Measurements from ENCODE around the gene SCNN1G.
"Not testable (repeated sequence)": the region's sequence is repeated elsewhere in the genome, so short reads cannot be mapped to it uniquely, and the experiment has no call there.

Gene SCNN1G

DNA sequence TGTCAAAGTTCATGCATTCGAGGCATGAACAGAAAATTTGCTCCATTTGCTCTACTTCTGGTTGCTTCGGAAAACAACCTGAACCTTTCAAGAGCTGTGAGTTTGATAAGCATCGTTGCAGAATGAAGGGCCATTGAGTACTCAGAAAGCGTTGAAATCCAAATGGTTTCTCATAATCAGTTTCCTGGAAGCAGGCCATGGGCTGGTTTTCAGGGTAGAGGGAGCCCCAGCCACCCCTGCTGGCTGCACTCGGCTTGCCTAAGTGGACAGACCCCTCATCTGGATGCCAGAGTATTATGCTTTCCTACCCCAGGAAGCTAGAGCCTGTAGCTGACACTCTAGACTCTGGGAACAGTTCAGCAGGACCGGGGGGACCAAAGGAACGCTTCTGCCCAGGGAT lies 24.4 kb downstream of the SCNN1G start:
- DNase-seq = no peak

- DNase-seq = peak; percentile 35 to 60
Observed at GRCh38 chr16:23207485-23207884, 24.9 kb downstream of the SCNN1G start.

DNA sequence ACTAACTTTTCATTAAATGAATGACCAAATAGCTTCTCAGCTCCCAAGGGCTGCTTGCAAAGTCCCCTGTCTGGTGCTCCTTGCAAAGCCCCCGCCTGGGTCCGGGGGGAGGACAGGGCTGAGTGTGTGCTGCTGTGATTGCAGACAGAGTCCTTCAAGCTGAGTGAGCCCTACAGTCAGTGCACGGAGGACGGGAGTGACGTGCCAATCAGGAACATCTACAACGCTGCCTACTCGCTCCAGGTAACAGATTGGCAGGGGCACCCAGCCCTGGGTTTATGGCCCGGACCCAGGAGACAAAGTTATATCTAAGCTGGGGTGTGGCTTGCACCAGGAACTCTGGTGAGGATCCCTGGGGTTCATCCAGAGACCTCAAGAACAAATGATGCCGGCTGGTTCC lies 27.1 kb downstream of the SCNN1G start:
- DNase-seq = no peak

DNA sequence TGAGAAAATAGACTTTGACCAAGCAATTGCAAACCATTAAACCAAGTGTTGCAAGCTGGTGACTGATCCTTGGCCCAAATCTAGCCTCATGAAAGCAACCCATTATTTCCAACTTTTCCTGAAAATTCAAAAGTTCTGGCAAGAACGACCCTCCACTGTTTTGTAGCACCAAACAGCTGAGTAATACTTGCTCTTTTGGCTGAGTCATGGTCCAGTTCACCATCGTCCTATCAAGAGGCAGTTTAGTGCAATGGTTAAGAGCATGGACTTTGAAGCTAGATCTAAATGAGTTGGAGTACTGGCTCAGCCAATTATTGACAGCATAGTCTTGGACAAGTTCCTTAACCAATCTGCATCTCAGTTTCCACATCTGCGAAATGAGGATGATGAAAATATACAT lies 31.3 kb downstream of the SCNN1G start:
- DNase-seq = no peak

DNA sequence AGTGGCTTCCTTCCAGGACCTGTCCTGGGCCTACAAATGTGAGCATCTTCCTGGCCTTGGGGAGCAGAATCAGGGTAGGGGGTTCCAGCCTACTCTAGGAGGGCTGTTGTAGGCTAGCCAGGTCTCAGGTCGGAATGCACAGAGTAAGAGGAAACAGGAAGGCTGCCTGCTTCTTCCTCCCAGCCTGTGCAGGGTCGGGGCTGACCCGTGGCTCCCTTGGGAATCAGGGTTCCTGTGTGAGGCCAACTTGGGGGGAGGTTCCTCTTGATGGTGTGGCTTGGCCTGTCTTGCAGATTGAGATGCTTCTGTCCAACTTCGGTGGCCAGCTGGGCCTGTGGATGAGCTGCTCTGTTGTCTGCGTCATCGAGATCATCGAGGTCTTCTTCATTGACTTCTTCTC lies 32.3 kb downstream of the SCNN1G start:
- no peak for DNase-seq

DNA sequence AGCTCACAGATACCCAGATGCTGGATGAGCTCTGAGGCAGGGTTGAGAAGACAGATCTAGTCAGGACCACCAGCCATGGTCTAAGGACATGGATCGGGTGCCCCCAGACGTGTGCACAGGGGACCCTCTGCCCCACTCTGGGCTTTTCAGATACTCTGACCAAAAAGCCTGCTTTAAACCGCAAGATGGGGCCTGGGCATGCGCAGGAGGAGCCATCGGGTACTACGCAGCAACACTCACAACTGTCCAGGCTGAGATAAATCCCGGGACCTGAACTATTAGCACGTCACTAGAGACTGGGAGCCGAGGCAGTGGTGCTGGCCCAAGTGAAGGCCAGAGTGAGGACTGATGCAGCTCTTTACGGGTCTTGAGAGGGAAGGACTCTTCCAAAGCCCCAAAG lies 32.9 kb downstream of the SCNN1G start:
- DNase-seq = no peak

DNA sequence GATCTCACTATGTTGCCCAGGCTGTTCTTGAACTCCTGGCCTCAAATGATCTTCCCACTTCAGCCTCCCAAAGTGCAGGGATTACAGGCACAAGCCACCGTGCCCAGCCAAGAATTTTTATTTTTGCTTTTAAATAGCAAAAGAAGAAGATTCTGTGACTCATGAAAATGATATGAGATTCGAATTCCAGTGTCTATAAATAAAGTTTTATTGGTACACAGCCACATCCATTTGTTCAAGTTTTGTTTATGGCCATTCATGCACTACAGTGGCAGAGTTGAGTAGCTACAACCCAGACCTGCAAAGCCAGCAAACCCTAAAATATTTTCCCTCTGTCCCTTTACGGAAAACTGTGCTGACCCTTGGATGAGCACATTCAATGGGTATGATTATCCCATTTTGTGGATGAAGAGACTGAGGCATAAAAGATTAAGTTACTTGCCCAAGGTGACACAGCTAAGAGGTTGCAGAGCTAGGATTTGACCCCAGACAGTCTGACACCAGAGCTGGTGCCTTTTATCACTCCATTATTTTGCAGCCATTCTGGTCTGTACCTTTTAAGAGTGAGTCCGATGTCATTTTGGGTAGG lies 34.2 kb downstream of the SCNN1G start:
- no peak for DNase-seq

- DNase-seq = no peak
Observed at GRCh38 chr16:23217646-23218045, 35.1 kb downstream of the SCNN1G start.

GRCh38 chr16:23222929-23223328 lies 40.4 kb downstream of the SCNN1G start:
- no peak for DNase-seq

DNA sequence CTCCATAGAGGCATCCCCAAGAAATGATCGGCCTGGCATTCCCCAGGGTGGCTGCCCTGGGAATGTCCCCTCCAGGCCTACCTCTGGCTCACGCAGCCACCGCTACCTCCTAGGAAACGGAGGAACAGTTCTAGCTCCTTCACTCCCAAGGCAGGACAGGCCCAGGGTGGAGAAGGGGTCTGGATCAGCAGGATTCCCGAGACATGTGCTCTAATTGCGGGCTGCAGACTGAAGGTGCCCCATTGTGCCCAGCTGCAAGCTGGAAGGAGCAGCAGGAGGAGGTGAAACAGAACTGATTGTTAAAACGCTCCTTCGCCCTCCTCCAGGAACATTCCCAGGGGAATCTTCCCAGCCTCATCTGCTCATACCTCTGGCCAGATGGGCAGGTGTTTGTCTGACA lies 40.8 kb downstream of the SCNN1G start:
- no peak for DNase-seq

DNA sequence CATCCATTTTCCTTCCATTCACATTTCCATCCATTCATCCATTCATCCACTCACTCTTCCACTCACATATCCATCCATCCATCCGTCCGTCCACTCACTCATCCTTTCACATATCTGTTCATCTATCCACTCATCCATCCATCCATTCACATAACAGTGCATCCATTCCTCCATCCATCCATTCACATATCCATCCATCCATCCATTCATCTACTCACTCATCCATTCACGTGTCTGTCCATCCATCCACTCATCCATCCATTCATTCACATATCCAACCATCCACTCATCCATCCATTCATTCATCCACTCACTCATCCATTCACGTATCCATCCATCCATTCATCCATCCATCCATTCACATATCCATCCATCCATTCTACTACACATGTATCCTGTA lies 42.6 kb downstream of the SCNN1G start:
- no peak for DNase-seq

GRCh38 chr16:23225634-23226033 lies 43.1 kb downstream of the SCNN1G start:
- no peak for DNase-seq

DNA sequence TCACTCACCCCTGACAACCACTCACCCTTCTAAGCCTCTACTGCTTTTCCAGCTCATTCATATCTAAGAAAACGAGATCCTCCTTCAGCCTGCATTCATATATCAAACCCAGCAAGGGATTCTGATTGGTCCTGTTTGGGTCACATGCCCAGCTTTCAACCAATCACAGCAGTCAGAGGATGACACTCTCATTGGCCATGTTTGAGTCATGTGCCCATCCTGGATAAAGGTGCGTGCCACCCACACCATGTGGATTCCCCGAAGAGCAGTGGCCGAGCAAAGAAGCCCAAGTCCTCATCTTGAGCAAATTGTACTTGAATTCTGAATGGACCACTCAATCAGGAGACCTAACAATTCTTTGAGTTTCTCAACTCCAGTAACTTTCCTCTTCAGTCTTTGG lies 45.0 kb downstream of the SCNN1G start:
- no peak for DNase-seq

GRCh38 chr16:23229714-23230113 lies 47.2 kb downstream of the SCNN1G start:
- DNase-seq = no peak

DNA sequence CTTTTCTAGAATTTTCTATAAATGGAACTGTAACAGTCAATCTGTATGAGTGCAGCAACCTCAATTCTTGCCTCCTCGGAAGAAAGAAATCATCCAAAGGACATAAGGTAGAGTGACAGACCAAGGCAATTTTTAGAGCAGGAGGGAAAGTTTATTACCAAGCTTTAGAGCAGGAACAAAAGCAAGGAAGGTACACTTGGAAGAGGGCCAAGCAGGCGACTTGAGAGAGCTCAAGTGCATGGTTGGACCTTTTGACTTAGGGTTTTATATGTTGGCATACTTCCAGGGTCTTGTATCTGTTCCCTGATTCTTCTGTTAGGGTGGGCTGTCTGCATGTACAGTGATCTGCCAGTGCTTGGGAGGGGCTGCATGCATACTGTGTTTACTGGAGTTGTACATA lies 50.3 kb downstream of the SCNN1G start:
- no peak for DNase-seq

GRCh38 chr16:23235176-23235575 lies 52.6 kb downstream of the SCNN1G start:
- no peak for DNase-seq

- DNase-seq = no peak
Observed at GRCh38 chr16:23236983-23237382, 54.4 kb downstream of the SCNN1G start.

DNA sequence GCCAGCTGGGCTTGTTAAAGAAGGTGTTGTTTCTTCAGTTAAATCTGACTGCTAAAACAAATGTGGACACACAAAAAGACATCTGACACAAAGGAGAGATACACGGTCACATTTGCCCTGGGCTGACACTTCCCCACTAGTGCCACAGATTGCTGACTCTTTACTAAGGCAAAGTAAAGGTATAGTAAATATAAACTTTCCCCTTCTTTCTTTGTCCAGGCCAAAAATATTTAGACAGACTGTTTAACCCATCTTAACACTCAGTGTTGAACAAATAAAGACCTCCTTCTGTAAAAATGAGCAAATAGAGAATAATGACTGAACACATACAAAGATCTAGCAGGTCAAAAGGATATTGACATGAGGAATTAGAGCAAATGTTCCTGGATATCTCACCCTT lies 58.4 kb downstream of the SCNN1G start:
- DNase-seq = no peak

DNA sequence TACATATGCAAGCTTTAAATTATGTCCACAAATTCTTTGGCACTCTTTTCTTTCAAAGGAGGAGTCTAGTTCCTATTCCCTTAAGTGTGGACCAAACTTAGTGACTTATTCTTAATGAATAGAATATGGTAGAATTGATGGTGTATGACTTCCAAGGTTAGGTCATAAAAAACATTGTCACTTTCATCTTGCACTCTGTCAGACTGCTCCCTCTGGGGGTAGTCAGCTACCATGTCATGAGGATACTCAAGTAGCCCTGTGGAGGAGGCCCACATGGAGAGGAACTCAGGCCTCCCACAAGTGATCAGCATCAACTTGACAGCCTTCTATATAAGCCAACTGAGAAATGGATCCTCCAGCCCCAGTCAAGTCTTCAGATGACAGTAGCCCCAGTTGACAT lies 61.6 kb downstream of the SCNN1G start:
- no peak for DNase-seq

DNA sequence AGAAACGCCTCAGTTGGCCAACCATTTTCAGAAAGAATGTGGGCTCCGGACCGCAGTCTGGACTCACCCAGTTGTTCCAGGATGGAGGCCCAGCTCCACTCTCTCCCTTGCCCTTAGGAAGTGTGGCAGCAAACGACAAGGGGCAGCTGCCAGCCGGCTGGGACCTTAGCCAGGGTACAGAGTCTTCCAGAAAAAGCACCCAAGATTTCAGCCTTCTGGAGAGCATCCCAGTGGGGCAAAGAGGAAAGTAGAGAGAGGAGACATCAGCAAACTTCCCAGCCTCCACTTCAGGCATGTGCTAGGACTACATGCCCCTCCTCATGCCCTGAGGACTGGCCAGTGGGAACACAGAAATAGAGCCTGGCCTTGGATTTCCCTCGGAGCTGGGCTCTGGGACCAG lies 62.7 kb downstream of the SCNN1G start:
- no peak for DNase-seq

DNA sequence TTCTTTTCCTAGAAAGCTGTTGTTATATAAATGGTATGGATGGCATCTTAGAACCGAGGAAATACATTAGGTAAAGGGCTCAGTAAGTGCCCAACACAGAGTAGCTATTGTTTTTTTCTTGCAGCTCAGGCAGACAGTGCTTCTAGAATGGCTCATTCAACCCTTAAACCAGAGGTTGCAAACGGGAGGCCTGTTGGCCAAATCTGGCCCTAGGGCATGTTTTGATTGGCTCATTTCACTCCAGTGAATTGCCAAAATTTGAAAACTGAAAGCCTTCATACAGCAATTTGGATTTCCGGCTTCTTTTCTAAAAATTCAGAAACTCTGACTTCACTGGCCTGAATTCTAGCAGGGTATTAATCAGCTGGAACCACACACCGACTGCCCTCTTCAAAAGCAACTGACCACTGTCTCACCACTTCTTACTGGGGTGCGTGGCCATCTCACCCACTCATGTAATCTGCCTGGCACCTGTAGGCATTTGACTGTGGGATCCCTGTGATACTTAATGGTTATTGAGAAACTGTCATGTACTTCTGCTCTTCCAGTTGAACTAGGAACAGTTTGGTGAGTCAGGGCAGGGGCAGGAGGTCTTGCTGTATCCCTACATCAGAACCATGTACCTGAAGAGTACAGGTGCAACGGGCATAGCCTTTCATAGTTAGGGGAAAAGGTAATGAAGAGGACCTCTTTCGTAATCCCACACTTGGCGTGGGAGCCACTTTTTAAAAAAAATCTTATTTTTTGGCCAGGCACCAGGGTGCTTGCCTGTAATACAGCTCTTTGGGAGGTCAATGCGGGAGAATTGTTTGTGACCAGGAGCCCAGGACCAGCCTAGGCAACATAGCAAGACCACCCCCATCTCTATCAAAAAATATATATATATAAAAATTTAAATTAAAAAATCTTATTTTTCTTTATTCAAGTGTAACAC lies 66.0 kb downstream of the SCNN1G start:
- no peak for DNase-seq

- DNase-seq = no peak
Observed at GRCh38 chr16:23249830-23250229, 67.3 kb downstream of the SCNN1G start.

DNA sequence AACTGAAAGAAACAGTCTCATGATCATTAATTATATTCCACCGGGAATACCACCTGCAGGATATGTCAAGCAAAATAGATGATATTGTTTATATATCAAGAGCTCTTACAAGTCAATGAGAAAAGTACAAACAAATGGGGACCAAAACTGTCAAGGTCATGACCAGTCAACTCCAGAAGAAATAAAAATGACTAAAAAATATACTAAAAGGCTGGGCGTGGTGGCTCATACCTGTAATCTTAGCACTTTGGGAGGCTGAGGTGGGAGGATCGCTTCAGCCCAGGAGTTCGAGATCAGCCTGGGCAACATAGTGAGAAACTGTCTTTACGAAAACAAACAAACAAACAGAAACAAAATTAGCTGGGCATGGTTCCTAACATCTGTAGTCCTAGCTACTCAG lies 69.8 kb downstream of the SCNN1G start:
- DNase-seq = no peak

- DNase-seq = not testable (repeated sequence)
Observed at GRCh38 chr16:23253650-23254049, 71.1 kb downstream of the SCNN1G start.

GRCh38 chr16:23254338-23254737 lies 71.8 kb downstream of the SCNN1G start:
- DNase-seq = no peak

Data from SHP77 (cell line).